Muscle of back (tissue), 11 donors: ENCODE results near the gene SLMAP. TPM values are rescaled to one million over a fixed set of nuclear protein-coding genes. Genes with fewer than 3 reads are reported as not detected.
"Not testable (repeated sequence)": the region's sequence is repeated elsewhere in the genome, so short reads cannot be mapped to it uniquely, and the experiment has no call there.

Experiments
- DNase-seq, 3 donors: peaks; one replicate each; pipeline versions ENCODE4 v3.0.0 to v3.0.0-alpha.2; 2013
- polyA plus RNA-seq, 10 donors: library from polyadenylated mRNA; unstranded; fragments of 120-200 nt; gene quantifications; one replicate each; pipeline ENCODE4 v1.2.1, GENCODE V29; 2013; ENCODE audit not compliant: insufficient read length in 10 of 10

Gene SLMAP
- polyA plus RNA-seq, 10 donors: 42.2 to 103 (median 63.5) TPM

DNA sequence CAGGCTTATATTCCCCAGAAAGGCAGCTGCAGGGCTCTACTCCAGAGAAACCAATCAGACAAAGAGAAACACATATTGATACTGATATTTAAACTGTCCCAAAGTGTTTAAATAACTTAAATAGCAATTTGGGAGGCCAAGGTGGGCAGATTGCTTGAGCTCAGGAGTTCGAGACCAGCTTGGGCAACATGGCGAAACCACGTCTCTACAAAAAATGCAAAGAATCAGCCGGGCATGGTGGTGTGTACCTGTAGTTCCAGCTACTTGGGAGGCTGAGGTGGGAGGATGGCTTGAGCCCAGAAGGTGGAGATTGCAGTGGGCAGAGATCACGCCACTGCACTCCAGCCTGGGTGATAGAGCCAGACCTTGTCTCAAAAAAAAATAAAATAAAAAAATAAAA, 128.3 kb downstream of the SLMAP start:
- DNase-seq: not testable (repeated sequence)

DNA sequence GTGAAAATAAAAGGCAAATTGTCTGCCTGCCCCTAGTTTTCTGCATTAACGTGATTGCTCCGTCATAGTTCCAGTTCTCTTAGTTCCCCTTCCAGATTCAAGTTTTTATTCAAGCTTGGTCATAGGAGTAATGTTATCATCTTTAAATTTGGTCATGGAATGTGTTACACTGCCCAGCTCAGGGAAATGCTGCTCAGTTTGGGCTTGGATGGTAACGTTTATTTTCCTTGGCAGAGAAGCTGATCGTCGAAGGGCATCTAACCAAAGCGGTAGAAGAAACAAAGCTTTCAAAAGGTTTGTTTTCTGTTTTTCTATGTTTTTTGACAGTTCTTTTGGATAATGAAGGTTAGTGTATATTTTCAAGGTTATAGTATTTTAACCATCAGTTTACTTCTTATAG, 133.7 kb downstream of the SLMAP start:
- DNase-seq: no peak

DNA sequence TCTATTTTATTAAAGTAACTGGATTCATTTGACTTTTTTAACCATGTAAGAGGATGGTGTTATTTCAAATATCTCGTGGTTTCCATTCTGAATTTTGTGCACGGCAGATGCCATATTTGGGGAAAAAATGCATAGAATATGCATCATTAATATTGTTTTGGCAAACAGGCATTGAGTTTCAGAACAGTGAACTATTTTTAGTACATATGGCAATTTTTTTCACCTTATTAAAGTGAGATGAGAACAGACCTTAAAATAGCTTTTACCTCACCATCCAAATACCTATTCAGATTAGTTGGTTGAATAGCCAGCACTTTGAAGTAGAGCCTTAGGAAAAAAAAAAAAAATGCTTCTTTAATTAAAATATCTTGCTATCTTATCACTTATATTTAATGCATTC, 134.8 kb downstream of the SLMAP start:
- peak in 1 of 3 donors; percentile 60 for DNase-seq

DNA sequence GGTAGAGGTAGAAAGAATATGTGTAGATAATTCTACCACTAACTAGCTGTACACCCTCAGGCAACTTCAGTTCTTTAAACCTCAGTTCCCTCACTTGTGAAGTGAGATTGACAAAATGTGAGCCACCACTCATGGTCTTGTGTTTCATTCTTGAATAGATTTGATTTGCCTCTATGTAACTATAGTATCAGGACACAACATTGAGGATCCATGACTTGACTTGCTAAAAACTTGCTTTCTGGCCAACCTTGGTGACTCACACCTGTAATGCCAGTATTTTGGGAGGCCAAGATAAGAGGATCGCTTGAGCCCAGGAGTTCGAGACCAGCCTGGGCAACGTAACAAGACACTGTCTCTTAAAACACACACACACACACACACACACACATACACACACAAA, 136.3 kb downstream of the SLMAP start:
- DNase-seq: no peak

DNA sequence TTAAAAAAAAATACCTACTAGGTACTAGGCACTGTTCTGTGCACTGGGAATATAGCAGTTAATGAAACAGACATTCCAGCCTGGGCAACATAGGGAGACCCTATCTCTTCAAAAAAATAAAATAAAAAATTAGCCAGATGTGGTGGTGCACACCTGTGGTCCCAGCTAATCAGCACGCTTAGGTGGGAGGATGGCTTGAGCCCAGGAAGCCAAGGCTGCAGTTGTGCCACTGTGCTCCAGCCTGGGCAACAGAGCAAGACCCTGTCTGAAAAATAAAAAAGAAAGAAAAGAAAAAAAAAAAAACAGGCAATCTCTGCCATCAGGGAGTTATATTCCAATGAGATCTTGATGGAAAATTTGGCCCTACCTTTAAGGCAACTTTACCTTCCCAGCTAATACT, 137.0 kb downstream of the SLMAP start:
- no peak for DNase-seq

DNA sequence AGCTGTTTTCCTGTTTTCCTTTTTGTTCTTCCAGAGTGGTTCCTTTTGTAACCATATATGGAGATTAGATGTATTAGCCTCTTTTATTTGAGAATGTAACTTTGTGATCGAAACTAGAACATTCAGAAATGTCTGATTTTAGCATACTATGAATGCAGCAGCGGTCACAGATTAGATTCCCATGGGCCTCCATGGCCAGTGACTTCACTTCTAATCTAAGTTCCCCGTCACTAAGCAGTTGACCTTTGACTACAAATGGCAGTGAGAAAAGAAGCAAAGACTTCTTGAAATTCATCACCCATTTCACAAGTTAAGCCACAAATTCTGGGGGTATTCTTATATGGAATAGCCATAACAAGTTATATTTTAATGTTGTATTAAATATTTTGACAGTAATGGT, 137.6 kb downstream of the SLMAP start:
- no peak for DNase-seq

DNA sequence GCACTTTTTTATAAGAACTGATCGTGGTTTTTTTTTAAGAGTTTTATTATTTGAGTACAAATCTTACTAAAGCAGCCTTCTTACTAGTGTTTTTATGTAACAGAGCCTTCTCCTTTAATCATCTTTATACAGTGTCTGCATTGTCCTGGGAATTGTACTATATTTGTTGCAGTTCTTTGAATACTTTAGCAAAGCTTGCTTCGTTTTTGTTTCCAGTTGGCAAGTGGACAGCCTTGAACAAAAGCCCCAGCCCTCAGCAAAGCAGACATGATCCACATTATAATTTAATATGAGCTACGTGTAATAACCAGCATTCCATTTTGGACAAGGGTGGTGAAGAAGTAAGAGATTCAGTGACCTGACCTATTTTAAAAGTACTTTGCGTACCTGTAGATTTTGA, 139.9 kb downstream of the SLMAP start:
- peak; percentile 54 to 89 (median 82) for DNase-seq

DNA sequence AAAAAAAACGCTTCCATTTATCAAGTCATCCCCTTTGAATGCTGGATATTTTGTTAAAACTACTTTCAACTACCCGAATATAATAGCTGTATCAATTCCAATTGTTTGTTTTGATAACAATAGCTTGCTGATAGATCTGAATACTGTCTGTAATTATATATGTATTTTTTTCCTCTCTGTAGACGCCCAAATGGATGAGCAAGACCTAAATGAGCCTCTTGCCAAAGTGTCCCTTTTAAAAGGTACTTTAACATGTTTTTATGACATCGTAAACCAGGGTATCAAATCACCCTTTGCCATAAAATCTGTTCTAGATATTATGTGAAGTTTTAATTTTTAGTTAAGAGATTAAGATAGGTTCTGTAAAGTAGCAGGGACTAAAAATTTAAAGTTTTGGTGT, 140.6 kb downstream of the SLMAP start:
- DNase-seq: no peak

DNA sequence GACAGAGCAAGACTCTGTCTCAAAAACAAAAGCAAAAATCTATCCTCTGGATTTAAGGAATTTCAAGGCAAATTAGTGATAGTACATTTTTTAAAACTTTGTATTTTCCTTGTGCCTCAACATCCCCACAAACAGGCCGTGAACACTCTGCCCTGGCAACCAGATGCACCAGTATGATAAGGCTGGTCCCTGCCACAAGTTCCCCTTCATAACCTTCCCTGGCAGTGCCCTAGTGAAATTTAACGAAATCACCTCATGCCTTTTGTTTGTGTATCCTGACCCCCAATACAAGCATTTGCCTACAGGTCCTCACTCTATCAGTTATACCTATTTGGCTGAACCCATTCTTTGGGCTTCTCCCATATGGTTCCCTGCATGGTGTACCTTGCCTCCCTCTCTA, 144.7 kb downstream of the SLMAP start:
- DNase-seq: no peak

DNA sequence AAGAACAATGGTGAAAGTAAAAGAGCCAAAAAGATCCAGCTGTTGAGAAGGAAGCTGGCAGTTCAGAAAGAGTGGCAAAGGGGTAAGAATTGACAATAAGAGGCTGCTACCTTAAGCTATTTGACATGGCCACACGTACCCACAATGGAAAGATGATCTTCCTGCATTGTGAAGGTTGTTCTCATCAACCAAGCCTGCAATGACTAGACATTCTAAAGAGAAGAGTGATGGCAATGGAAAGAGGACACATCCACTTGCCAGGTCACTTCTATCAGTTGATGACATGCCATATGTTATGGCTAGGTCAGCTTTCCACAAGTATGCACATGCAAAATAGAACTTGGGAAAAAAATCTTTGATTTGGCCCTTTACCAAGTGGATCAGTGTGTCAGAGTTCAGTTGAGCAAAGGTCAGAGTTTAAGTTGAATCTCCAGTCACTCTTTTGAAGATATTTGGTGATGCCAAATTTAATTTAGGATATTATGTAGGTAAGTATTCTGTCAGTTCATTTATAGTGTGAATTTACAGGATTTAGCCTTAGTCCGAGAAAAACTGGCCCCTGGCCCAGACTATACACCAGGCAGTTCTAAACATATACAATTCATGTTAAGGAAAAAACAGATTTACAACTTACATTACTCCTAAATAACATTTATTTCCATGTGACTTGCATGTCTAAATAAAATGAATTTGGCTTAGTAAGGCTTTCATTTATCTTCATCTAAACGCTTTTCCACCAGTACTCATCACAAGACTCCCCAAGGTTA, 147.2 kb downstream of the SLMAP start:
- peak in 1 of 3 donors; percentile 44 for DNase-seq

DNA sequence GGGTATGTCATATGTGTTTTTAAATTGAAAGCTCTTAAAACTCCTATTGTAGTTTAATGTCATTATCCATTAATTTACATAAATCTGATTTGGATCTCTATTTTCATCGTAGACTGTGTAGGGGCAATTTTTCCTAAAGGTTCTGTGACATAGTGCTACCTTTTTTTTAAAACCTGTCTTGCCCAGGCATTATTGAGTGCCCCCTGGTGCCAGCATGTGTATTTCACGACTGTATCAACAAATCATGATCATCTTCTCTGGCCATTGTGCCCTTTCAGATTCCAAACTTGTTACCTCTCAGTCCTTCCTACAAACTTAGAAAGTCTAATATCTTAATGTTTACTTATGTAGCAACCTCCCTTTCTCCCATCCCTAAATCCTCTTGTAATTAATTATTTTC, 154.9 kb downstream of the SLMAP start:
- no peak for DNase-seq

DNA sequence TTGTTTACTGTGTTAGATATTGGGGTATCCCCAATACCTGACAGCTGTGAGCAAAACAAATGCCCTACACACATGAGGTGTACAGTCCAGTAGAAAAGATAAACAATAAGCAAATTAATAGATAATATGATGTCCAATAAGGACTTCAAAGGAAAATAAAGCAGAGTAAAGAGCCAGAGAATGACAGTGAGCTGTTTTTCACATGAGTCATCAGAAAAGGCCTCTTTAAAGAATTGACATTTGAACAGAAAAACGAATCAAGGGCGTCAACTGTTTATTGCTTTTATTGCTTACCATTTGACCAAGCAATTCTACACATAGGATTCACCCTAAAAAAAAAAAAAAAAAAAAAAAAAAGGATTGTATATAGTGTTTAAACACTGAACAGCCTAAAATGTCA, 155.5 kb downstream of the SLMAP start:
- DNase-seq: no peak

DNA sequence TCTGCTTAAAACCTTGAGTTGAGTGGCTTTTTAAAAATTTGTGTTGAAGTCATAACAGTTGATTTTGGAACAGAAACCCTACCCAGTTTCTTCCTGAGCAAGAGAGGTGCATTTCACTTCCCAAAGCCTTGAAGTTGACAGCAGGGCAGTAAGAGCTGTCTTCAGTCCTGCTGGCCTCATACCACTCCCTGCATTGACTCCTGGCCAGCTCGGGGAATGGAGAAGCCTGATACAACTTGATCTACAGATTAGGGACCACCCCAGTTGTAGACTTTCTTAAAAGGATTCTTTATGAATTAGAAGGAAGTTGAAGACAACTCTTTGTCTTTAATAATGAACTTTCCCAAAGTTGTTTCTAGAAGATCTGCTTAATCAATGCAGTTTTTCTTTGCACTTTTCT, 161.5 kb downstream of the SLMAP start:
- DNase-seq: no peak

DNA sequence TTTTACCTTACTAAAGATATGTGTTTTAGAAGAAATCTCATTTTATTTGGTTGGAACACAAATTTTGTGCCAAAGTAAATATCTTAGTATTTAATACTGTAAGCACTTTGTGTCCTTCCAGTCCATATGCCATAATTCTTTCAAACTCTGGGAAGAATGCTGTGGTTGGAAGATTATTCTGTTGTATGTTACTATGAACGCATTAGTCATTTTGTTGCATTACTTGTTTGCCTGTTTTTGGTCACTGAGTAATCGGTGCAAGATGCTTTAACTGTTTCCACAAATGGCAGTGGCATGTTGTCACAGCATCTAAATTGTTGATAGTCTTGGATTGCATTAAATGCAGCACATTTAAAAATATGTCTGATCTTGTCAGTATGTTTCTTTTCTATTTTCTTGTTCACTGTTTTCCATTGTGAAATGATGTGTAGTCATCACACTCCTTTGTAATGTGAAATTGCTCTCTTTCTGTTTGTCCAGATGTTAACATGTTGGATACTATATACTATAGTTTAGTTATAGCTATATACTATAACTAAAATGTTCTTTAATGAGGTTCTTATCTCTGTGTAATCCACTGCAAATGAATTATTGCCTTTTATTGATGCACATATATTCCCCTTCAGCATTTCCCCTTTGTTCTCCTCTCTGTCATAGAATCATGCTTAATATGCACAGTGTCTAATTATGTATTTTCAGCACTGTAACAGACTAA, 162.2 kb downstream of the SLMAP start:
- DNase-seq: peak in 1 of 3 donors; percentile 72

DNA sequence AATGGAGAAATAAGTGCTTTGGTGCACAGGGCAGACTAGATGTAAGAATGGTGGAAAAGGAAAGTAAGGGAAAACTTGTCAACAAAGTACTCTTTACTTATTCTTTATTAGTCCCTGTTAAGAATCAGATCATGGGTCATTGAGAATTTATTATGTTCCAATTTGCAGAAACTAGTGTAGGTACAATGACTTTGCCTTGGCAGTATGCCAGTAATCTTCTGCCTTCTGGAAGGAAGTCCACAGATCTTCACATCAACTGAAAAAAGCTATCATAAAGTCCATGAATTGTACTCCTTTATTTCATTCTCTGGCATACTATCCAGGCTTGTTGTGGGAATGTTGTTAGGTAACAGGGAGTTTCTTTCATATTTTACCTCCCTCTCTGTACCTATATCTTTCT, 163.9 kb downstream of the SLMAP start:
- DNase-seq: no peak

DNA sequence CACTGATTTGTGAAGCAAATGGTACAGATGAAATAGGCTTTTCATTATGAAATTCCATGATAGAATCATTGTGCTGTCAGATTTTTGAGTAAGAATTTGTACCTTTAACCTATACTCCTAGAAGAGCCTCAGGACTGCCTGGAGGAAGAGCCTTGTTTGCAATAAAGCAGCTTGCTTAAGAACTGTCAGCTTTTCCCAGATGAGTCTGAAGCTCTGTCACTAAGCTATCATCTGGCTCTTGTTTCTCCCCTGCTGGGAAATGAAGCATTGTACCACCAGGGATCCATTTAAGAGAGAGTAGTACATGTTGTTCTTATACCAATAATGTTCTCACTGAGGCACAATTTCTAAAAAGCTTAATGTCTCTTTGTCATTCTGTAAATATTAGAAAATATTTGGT, 167.0 kb downstream of the SLMAP start:
- no peak for DNase-seq

DNA sequence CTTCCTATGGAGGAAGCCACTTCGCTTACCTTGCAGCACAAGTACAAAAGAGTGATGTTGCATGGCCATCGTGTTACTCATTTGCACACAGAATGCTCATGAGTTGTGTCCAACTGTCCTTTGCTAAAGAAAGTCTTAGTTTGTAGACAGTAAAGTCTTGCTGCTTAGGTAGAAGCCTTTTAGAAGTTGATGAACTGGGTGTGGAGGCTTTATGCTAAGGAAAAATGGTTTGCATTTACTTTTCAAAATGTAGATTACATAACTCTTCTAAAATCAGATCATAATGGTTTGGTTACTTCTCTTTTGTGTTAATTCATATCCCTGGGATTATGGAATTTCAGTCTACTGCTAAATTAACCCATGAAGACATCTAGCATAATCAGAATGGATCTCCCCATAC, 167.6 kb downstream of the SLMAP start:
- no peak for DNase-seq

DNA sequence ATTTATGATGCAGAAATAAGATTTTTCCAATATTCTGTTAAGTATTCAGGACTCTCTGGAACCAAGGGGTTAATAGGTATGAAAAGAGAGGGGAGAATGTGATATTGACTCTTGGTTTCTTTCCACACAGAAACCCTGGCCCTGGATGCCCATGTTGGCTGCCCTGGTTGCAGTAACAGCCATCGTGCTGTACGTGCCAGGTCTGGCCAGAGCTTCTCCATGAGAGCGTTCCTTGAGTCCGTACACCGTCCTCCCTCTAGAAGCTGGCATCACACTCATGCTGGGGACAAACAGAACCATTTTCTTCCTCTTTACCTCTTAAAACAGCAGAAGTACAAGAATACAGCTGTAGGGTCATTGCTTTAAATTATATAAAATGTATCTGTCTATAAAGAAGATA, 171.1 kb downstream of the SLMAP start:
- no peak for DNase-seq

DNA sequence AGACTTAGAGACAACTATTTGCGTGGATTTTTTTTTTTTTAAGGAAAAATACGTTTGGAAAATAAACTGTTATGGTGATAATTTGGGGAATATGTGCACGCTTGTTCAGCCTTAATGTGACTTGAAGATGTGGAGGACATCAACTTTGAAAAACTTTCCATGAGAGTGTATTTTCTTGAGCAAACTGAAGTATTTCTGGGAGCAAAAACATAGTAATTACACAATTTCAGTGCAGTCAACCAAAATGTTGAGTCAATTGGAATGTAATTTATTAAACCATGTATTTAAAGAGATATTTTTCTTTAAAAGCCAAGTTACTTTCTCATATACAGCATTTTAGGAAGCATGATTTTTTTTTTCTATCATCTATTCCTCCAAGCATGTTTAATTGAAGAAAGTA, 171.8 kb downstream of the SLMAP start:
- no peak for DNase-seq

DNA sequence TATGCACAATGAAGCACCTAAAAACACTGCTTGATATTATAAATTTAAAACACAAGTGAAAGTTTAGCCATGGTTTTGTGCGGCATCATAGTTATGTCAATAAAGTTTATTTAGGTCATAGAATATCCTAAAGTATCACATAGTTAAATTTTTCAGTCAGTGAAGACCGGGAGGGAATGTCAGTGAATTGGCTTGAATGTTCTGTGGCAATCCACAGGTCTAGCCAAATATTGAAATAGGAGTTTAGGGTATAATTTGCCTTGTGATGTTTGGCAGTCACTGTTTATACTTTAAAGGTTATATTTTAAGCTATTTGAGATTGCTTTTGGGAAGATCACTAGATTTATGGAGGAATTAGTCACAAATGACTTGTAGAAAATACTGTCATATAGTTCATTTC, 172.4 kb downstream of the SLMAP start:
- no peak for DNase-seq

DNA sequence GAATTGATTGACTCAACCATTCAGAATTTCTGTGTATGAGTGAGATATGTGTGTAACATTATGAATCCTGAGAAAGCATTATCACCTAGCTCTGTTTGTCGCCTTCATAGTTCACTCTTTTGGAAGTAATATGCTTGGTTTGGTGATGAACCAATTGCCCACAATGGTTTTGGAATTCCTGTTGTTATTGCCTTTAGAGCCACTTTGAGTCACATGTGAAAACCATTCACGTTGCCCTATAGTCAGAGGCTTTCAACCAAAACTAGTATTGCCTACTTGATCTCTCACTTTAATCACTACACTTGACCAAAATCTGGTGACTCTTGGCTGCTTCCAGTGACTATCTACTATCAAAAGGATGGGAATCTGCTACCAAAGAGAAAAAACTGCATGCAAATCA, 173.9 kb downstream of the SLMAP start:
- DNase-seq: no peak

DNA sequence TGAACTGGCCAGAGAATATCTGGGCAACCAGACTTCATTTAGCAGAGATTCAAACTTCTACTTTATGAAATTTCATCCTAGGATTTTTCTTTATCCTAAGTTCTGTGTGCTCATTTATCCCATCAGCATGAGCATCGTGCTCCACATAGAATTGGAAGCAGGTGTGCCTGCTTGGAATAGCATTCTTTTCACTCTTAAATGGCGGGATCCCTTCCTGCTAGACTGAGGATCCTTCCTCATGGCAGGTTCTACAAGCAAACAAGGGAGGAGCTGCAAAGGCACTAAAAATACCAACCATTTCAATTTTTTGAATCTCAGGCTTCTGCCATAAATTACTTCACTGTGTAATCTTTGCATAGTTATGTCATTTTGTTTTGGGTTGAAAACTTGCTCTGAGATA, 177.5 kb downstream of the SLMAP start:
- no peak for DNase-seq

DNA sequence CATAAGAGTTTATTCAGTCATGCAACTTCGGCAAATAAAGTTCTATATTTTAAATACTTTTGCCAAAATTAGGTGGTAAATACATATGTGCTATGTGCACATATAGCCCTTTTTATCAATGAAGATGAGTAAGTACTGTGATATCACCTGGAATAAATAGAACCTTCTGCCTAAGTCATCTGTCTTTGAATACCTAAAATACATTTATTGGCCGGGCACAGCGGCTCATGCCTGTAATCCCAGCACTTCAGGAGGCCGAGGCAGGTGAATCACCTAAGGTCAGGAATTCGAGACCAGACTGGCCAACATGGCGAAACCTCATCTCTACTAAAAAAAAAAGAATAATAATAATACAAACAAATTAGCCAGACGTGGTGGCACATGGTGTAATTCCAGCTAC, 178.3 kb downstream of the SLMAP start:
- DNase-seq: no peak

DNA sequence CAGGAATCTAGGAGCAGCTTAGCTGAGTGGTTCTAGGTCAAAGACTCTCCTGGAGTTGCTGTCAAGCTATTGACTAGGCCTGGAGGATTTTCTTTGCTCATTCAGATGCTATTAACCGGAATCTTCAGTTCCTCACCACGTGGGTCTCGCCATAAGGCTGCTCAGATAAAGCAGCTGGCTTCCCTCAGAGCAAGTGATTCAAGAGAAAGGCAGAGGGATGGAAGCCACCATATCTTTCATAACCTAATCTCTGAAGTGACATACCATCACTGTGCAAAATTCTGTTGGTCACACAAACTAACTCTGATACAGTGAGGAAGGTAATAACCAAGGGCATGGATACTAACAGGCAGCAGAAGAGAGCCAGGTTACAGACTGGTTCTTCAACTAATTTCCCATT, 179.4 kb downstream of the SLMAP start:
- DNase-seq: no peak
